HG03039 (cell line): Measurements from ENCODE around the gene CLPSL1.
"Not testable (repeated sequence)": the region's sequence is repeated elsewhere in the genome, so short reads cannot be mapped to it uniquely, and the experiment has no call there.

Experiments used
- ATAC-seq: cut with Tn5 transposase; IDR thresholded peaks from one replicate; pipeline ENCODE4 v1.9.1; 2021; ENCODE audit warnings: mild to moderate bottlenecking, moderate library complexity; ENCODE audit not compliant: unreplicated experiment

Gene CLPSL1

GRCh38 chr6:35780719-35781118 is at the start of gene CLPSL1:
Gene CLPSL1, plus strand, starts transcription at chr6:35781019. Its CDS starts 92 bp downstream, at chr6:35781111.
- no peak for ATAC-seq

- ATAC-seq = peak; percentile 42
Observed at GRCh38 chr6:35731414-35731735, 49.4 kb upstream of the CLPSL1 start.

GRCh38 chr6:35731736-35732532 is 48.9 kb upstream of the CLPSL1 start:
- ATAC-seq = peak; percentile 41

GRCh38 chr6:35733633-35734032 is 47.2 kb upstream of the CLPSL1 start:
- ATAC-seq = no peak

GRCh38 chr6:35734319-35734718 is 46.5 kb upstream of the CLPSL1 start:
- not testable (repeated sequence) for ATAC-seq

- no peak for ATAC-seq
Observed at GRCh38 chr6:35735452-35735851, 45.4 kb upstream of the CLPSL1 start.

GRCh38 chr6:35736253-35736894 is 44.4 kb upstream of the CLPSL1 start:
- no peak for ATAC-seq

GRCh38 chr6:35736982-35737412 is 43.8 kb upstream of the CLPSL1 start, which contains the start of gene ARMC12:
Gene ARMC12, plus strand, starts transcription at chr6:35737032. Its CDS starts 77 bp downstream, at chr6:35737109.
- ATAC-seq = no peak

- no peak for ATAC-seq
Observed at GRCh38 chr6:35737413-35738211, 43.2 kb upstream of the CLPSL1 start.

GRCh38 chr6:35739645-35740524 is 40.9 kb upstream of the CLPSL1 start:
- no peak for ATAC-seq

- ATAC-seq = no peak
Observed at GRCh38 chr6:35742842-35743241, 38.0 kb upstream of the CLPSL1 start.

- no peak for ATAC-seq
Observed at GRCh38 chr6:35745509-35745908, 35.3 kb upstream of the CLPSL1 start.

GRCh38 chr6:35746516-35746915 is 34.3 kb upstream of the CLPSL1 start:
- ATAC-seq = no peak

GRCh38 chr6:35747877-35748276 is 32.9 kb upstream of the CLPSL1 start:
- no peak for ATAC-seq

- ATAC-seq = no peak
Observed at GRCh38 chr6:35750557-35750956, 30.3 kb upstream of the CLPSL1 start.

- no peak for ATAC-seq
Observed at GRCh38 chr6:35751594-35751993, 29.2 kb upstream of the CLPSL1 start.

GRCh38 chr6:35752330-35752729 is 28.5 kb upstream of the CLPSL1 start:
- no peak for ATAC-seq

GRCh38 chr6:35754452-35755277 is 26.2 kb upstream of the CLPSL1 start:
- ATAC-seq = no peak

GRCh38 chr6:35755278-35755924 is 25.4 kb upstream of the CLPSL1 start:
- no peak for ATAC-seq
